Tracheal epithelial cell (primary cell): ENCODE measurements around the gene LAMP1. TPM values are rescaled to one million over a fixed set of nuclear protein-coding genes. Genes with fewer than 3 reads are reported as not detected.

ENCODE experiments used
- total RNA-seq: library from RNA; depleted of rRNA; stranded (reverse); fragments of >200 nt; gene quantifications from 2 replicates; pipeline ENCODE4 v1.2.1, GENCODE V29; 2014

LAMP1 gene, protein sequence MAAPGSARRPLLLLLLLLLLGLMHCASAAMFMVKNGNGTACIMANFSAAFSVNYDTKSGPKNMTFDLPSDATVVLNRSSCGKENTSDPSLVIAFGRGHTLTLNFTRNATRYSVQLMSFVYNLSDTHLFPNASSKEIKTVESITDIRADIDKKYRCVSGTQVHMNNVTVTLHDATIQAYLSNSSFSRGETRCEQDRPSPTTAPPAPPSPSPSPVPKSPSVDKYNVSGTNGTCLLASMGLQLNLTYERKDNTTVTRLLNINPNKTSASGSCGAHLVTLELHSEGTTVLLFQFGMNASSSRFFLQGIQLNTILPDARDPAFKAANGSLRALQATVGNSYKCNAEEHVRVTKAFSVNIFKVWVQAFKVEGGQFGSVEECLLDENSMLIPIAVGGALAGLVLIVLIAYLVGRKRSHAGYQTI
- 225 and 265 TPM in 2 replicates for total RNA-seq

DNA sequence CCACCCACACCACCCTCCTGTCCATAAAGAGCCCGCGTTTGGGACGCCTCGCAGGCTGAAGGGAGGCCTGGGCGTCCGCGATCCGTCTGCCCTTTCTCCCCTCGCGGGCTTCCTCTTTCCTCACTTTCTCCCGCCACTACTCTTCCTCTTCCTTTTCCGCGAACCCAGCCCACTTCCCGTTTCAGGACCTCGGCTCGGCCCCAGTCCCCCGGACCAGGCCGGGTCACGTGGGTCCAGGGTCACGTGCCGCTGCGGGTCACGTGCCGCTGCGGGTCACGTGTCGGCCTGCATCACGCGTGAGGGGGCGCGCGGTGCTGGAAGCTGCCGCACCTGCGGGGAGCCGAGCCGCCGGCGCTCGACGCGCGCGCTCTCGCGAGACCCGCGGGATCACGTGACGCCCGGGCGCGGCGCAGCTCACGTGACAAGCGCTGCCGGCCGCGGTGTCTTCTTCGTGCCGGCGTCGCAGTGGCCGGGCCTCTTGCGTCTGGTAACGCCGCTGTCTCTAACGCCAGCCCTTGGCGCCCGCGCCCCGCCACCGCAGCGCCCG lies at the start of gene LAMP1:
Gene LAMP1, plus strand, starts transcription at position 417 of the 547 bp plus-strand sequence. CDS start 196 bp downstream, outside the sequence.

Other genes starting within 250 kb of the LAMP1 start
- gene F7, start 191.4 kb upstream of the LAMP1 start, total RNA-seq, result not detected in 2 replicates
- gene F10, start 174.4 kb upstream of the LAMP1 start, total RNA-seq, result not detected in 2 replicates
- gene PROZ, start 138.6 kb upstream of the LAMP1 start, total RNA-seq, result not detected in 2 replicates
- 45.8 and 54.4 TPM in 2 replicates for gene PCID2, start 88.6 kb upstream of the LAMP1 start, total RNA-seq
- 186 and 195 TPM in 2 replicates for gene CUL4A, start 87.6 kb upstream of the LAMP1 start, total RNA-seq
- 6.3 and 14.3 TPM in 2 replicates for gene GRTP1, start 66.9 kb downstream of the LAMP1 start, total RNA-seq
- gene ADPRHL1, start 156.2 kb downstream of the LAMP1 start, total RNA-seq, result 0.64 and 0.72 TPM in 2 replicates
- 8.4 and 8.7 TPM in 2 replicates for gene DCUN1D2, start 193.5 kb downstream of the LAMP1 start, total RNA-seq